Measurements from ENCODE around the gene HGFAC.

HGFAC gene

DNA sequence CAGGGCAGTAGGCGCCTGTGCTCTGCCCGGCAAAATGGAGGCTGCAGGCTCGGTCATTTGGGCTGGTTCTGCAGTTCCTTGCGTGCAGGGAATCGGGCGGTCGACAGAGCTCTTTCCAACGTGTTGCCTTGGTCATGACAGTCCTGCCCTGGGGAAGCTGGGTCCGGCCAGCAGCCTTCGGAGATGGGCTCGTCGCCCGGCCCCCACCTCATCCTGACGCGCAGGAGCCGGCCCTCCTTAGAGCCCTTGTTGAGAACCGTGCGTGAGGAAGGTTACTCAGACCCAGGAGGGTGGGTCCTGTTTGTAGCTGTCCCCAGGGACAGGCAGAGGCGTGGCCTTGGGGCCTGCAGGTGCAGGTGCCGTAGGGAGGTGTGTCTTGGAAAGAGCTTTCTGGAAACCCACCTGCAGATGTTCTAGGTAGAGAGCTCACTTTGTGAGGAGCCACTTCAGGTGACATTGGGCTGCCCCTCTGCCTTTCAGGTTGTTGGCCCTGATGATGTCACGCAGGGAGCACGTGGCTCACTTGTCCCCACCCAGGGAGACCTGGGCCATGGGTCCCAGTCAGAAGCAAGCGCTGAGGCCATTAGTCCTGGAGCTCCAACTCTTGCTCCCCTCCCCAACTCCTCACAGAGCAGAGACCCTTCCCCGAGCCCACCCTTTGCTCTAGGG is 15.2 kb upstream of the HGFAC start:
- no peak for DNase-seq (ENCODE audit: low spot score)

- no peak for DNase-seq (ENCODE audit: low spot score)
These were observed 14.7 kb upstream of the HGFAC start for GRCh38 chr4:3427134-3427476.

- no peak for DNase-seq (ENCODE audit: low spot score)
These were observed 13.9 kb upstream of the HGFAC start for GRCh38 chr4:3427706-3428446.

GRCh38 chr4:3429651-3430050 is 12.1 kb upstream of the HGFAC start:
- DNase-seq (ENCODE audit: low spot score), result no peak

DNA sequence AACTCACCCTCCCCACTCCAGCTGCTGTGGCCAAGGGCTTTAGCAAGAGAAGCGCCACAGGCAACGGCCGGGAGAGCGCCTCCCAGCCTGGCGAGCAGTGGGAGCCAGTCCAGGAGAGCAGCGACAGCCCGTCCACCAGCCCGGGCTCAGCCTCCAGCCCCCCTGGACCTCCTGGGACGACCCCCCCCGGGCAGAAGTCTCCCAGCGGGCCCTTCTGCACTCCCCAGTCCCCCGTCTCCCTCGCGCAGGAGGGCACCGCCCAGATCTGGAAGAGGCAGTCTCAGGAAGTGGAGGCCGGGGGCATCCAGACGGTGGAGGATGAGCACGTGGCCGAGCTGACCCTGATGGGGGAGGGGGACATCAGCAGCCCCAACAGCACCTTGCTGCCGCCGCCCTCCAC is 11.2 kb upstream of the HGFAC start:
- DNase-seq (ENCODE audit: low spot score), result no peak

DNA sequence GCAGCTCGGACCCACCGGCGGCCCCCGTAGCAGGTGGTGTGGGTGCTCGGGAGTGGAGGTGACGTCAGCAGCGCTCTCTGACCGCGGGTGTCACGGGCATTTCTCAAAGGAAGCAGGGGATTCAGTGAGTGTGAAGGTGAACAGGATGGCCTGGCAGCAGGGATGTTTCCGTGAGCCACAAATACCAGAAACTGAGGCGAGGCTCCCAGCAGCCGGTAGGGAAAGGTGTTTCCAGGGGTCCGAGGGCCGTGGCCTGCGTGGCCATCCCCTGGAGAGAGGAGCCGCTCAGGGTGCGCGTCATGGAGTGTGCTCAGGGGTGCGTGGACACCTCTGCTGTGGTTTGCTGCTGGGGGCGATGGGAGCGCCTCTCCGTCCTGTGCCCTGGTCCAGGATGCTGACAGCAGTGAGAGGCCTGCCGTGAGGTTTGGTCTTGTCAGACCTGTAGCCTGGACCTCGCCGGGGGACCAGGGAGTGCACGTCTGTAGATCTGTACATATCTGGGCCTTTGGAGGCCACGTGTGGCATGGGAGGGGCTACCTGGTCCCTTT is 10.2 kb upstream of the HGFAC start:
- DNase-seq (ENCODE audit: low spot score), result no peak

- DNase-seq (ENCODE audit: low spot score), result no peak
These were observed 9.4 kb upstream of the HGFAC start for GRCh38 chr4:3432381-3432790.

- no peak for DNase-seq (ENCODE audit: low spot score)
These were observed 8.5 kb upstream of the HGFAC start for GRCh38 chr4:3433138-3433869.

GRCh38 chr4:3434881-3435685 is 6.7 kb upstream of the HGFAC start:
- no peak for DNase-seq (ENCODE audit: low spot score)

DNA sequence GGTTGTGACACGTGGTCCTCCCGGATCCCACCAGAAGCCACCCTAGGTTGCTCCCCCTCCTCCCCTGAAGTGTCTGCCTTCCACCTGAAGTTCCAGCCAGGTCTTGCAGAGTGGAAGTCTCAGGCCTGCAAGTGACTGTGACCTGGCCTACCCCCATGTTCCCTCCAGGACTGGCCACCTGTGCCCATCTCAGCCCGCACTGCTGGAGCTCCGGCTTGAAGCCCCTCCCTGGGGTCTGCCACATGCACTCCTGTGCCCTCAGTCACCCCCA is 6.1 kb upstream of the HGFAC start:
- DNase-seq (ENCODE audit: low spot score), result no peak

GRCh38 chr4:3436048-3436797 is 5.5 kb upstream of the HGFAC start:
- no peak for DNase-seq (ENCODE audit: low spot score)

DNA sequence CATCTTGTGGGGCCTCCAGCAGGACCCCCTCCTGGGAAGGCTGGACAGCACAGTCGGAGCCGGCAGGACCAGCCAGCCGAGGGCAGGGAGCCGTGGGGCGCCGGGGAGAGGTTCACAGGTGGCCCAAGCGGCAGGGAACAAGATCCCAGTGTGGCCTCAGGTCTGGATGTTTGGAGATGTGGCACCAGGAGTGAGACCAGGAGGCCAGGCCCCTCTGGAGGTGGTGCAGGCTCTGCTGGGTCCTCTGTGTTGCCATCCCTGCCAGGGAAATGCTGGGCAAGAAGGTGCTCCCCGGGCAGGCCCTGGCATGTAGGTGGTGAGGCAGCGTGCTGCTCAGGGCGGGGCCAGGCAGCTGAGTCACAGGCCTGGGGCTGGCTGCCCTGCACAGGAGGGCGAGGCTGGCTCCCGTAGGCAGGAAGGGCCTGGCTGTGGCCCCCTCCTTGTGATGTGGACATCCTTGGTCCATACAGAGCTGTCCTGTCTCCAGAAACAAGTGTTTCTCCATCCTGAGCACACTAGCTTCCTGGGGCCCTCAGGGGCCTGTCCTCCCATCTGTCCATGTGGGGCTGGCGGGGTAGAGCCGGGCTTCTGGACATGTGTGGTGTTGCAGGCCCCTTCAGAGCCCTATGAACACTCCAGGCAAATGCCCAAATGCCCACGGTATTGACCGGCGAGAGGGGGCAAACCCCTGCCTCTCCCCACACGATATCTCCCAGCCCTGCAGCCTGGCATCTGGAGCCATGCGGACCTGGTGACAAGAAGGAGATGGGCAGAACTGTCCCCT is 4.8 kb upstream of the HGFAC start:
- no peak for DNase-seq (ENCODE audit: low spot score)

- no peak for DNase-seq (ENCODE audit: low spot score)
These were observed 4.2 kb upstream of the HGFAC start for GRCh38 chr4:3437582-3437936.

GRCh38 chr4:3437998-3438846 is 3.5 kb upstream of the HGFAC start:
- no peak for DNase-seq (ENCODE audit: low spot score)

DNA sequence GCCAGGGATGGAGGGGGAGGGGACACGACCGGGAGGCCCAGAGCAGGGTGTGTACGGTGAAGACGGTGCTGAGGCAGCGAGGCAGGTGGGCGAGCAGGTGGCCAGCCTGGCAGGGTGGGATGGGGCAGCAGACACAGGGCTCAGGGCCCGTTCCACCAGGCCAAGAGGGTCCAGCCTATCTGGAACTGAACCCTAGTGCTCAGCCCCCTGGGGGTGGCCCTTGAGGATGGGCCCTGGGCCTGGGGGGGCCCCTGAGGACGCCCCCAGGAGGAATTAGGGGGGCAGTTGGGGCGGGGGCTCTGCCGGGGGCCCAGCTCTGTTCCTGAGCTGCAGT is 3.0 kb upstream of the HGFAC start:
- DNase-seq (ENCODE audit: low spot score), result no peak

GRCh38 chr4:3439391-3439790 is 2.4 kb upstream of the HGFAC start:
- DNase-seq (ENCODE audit: low spot score), result no peak

DNA sequence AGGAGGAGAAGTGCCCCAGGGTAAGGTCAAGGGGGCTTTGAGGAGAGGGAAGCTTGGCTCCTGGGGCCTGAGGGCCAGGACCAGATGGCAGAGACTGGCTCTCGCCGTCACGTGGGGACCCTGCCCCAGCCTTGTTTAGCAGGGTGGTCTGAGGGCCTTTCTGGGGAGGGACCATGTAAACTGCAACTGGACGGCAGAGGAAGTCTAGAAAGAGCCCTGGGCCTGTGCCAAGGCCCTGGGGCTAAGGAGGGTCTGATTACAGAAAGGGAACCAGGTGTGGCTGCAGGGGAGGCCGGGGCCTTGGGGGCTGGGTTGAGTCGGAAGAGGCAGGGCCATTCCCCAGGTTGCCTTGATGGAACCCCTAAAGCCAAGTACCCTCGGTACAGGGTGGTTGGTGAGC is 1.8 kb upstream of the HGFAC start:
- DNase-seq (ENCODE audit: low spot score), result no peak

- DNase-seq (ENCODE audit: low spot score), result no peak
These were observed 728 bp upstream of the HGFAC start for GRCh38 chr4:3440979-3441500.

DNA sequence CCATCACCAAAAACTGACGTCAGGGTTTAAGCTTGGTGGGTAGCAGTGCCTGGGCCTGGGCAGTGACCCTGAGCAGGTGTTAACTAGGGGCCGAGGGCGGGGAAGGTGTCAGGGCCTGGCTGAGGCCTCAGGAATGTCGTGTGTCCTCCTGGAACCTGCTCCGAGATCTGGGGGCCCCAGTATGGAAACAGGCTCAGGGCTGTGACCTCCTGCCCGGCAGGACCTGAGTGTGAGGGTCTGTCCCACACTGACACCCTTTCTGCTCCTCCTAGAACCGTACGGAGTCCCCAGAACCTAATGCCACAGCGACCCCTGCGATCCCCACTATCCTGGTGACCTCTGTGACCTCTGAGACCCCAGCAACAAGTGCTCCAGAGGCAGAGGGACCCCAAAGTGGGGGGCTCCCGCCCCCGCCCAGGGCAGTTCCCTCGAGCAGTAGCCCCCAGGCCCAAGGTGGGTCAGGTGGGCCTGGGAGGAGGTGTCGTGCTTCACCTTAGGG is 741 bp downstream of the HGFAC start:
- DNase-seq (ENCODE audit: low spot score), result no peak
